GM21515 (cell line): ENCODE results near the gene SOX2.

Experiments
- ATAC-seq: cut with Tn5 transposase; IDR thresholded peaks from one replicate; pipeline ENCODE4 v1.9.1; 2021; ENCODE audit not compliant: unreplicated experiment

The SOX2 gene

DNA sequence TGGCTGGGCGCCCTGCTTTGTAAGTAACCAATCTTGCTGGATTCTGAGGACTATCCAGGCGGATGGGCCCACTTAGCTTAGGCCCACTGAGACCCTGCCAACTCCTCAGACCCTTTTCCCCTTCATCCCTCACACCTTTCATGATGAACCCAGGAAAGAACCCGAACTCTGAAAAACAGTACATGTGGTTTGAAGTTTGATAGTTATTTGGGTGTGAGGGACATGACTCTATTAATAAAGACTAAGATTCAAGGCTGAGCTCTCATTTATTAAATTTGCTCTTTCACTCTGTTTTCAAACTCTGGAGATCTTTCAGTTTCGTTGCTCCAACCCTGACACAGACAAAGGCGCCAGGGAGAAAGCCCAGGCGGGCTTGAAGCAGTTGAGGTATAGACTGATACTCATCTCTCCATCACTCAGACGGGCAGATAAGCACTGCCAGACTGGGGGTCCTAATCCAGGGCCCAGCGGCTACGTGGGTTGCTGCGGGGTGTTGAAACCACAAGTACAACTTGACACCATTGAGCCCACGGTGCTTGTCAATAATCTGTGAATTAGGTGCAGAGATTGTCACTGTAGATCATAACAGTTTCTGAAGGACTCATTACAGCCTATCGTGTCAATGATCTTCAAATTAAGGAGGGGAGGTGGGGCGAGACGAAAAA, 7.2 kb upstream of the SOX2 start:
- ATAC-seq: no peak

- no peak for ATAC-seq
Measured at GRCh38 chr3:181705086-181705480, 6.6 kb upstream of the SOX2 start.

- no peak for ATAC-seq
Measured at GRCh38 chr3:181707980-181708379, 3.7 kb upstream of the SOX2 start.

GRCh38 chr3:181709537-181710279, 2.0 kb upstream of the SOX2 start:
- peak; percentile 51 for ATAC-seq

GRCh38 chr3:181710345-181711291, 1.1 kb upstream of the SOX2 start:
- no peak for ATAC-seq

GRCh38 chr3:181712226-181712552, 464 bp downstream of the SOX2 start:
- ATAC-seq: no peak

- ATAC-seq: no peak
Measured at GRCh38 chr3:181712553-181713279, 991 bp downstream of the SOX2 start.

- ATAC-seq: no peak
Measured at GRCh38 chr3:181713280-181713647, 1.5 kb downstream of the SOX2 start.

DNA sequence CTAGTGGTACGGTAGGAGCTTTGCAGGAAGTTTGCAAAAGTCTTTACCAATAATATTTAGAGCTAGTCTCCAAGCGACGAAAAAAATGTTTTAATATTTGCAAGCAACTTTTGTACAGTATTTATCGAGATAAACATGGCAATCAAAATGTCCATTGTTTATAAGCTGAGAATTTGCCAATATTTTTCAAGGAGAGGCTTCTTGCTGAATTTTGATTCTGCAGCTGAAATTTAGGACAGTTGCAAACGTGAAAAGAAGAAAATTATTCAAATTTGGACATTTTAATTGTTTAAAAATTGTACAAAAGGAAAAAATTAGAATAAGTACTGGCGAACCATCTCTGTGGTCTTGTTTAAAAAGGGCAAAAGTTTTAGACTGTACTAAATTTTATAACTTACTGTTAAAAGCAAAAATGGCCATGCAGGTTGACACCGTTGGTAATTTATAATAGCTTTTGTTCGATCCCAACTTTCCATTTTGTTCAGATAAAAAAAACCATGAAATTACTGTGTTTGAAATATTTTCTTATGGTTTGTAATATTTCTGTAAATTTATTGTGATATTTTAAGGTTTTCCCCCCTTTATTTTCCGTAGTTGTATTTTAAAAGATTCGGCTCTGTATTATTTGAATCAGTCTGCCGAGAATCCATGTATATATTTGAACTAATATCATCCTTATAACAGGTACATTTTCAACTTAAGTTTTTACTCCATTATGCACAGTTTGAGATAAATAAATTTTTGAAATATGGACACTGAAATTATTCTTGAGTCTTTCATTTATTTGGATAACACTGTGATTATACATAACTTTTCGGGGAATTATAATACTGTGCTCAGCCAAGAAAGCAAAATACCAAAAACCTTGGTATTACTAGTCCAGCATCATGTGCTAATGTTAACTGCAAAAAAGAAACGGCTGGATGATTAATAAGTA, 2.2 kb downstream of the SOX2 start:
- ATAC-seq: no peak

DNA sequence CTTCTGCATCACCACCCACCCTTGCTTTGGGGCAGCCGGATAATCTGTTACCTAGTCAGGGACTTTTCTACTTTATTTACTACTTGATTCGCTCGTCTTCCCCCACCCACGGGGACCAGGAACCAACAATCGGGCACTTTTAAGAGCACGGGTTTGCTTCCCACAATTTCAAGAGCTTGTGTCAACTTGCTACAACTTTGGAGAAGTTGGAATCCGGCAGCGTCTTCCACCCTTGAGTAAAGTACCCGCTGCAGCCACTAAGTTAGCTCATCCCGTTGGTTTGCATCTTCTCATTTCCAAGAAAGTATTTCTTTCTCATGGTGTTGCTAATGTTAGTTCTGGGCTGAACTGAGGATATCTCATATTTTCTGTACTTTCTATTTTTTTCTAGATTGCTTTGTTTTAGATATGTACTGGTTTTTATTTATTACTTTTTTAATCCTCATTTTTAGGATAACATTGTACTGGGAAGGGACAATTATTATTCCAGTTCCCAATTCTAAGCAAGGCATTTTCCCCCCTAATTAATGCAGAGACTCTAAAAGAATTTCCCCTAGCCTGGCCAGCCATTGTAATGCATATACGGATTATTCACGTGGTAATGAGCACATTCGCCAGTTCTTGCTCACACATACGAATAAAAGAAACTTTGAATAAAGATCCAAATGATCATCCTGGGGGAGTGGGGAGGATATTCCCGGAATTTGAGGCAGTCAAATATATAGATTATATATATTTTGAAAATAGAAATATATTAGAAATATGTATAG, 4.0 kb downstream of the SOX2 start:
- no peak for ATAC-seq

DNA sequence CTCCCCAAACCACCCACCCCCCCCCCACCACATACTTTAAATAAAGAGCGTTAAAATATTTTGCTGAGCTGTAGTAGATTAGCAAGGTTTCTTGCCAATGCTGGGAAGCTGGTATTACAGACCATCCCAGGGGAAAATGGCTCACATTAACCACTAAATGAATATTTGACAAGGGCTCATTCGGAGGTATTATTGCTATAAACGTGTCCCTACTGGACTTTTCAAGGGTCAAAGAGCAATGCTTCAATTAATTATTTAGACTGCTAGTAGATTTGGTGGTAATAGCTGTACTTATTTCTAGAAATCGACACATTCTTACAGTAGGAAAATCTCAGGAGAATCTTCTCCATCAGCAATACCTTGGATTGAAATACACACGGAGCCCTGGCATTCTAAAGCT, 5.2 kb downstream of the SOX2 start:
- no peak for ATAC-seq

DNA sequence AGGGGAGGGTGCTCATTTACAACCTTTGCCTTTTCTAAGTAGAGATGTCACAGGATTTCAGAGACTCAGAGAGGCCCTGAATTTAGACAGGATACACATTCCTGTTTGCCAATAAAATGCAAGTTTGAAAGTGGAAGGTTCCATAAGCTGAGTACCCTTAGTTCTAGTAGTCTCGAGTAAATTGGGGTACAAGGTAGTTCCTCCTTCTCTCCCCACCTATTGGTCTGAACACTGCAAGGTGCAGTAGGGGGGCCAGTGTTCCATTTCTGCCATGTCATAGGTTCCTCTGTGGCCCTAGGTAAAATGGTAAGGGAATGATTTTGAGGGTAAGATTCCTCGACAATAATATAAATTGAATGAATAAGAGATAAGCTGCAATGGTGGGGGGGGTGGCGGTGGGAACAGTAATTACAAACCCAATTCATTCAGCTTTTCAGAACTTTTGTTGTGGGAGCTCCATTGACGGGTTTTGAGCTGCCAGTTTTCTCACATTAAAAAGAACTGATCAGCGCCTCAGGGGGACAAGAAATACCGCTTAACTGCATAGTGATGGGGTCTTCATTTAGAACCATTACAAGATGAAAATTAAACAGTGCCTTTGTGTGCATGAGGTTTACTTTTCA, 5.9 kb downstream of the SOX2 start:
- ATAC-seq: no peak

DNA sequence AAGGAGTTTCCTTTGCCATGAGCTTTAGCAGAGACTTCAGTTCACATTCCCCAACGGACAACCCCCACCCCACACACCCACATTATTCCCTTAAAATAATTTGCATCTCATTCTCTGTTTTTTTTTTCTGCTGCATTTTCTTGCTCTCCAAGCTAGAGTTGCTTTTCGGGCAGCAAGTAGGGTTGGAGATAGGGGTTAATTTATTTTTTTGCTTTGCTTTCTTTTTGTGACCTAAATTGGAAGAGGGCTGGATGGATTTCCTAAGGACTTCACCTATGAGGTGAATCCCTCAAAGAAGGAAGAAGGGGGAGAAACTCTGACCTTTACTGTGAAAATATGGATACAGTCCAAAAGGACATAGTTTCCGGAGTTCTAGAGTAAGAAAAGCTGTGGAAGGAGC, 6.6 kb downstream of the SOX2 start:
- no peak for ATAC-seq

DNA sequence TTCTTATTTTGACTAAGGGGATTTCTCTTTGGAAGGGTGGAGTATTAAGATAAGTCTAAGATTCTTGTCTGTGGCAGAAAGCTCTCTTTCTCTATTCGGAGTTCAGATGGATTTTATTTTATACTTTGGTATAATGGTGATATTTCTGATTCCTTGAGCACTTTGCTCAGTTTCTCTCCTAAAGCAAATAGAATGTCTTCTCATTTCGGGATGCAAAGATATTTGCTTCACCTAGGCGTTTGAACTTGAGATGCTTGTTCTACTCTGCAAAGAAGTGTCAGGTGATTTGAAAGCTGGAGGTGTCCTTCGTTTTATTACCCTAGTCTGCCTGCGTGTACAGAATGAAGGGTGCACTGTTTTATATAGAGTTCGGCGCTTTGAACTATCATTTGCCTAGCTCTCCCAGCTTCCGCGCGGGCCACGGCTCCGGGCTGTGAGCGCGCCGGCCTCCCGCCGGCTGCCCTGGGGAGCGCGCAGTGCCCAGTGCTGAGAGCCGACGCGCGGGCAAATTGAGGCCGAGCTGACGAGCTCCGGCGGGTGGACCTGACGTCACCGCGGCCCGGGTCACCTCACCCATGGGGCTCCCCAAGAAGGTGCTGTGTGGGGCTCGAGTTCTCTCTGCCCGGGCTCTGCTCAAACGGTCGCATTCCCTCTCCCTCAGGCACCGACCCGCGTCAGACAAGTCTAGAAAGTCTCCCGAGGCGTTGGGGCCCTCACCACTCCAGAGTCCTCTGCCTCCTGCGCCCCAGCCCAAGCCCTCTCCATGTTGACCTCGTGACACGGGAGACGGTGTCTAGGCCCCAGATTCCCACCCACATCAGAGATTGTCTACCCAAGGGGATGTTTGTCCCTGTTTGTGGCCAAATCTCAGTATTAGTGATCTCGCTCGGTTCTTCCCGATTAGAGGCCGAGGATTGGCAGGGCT, 7.5 kb downstream of the SOX2 start:
- ATAC-seq: no peak

- ATAC-seq: no peak
Measured at GRCh38 chr3:181719991-181720680, 8.4 kb downstream of the SOX2 start.

DNA sequence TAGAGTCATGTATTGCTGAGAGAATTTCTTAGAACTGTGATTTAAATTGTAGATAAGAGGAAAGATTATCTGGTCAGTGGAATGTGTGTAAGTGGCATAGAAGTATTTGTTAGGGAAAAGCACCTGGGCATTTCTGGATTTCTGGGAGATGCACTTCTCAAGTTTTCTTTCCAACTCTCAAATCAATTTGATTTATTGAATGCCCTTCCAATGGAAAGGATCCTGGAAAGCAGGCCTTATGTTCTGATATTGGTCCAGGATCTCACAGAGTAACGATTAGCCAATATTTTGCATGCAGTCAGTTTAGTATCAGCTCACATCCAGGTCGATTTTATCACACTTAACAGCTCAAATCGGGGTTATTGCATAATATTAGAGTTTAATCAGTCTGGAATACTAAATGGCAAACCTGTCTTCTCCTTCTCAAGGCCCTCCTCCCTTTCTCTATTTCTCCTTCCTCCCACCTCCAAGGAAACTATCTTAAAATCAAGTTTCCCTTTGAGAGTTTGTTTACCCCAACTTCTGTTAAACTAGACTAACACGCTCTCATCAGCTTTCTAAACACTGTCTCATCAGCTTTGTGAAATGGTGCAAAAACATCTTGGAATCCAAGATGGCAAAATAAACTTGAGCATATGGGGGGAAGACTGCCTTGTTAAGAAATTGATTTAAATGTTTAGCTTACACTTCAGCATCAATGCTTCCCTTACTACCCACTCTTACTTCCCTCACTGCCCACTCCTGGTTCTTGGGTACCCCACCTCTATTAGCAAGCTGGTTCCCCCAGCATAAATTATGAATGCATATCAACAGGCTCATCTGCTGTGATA, 9.5 kb downstream of the SOX2 start:
- no peak for ATAC-seq
